ENCODE results near the gene SPATC1L. TPM values are rescaled to one million over a fixed set of nuclear protein-coding genes. Genes with fewer than 3 reads are reported as not detected.

SPATC1L gene
- total RNA-seq, 1 experiment from 2014 or later, result 36.0 TPM

DNA sequence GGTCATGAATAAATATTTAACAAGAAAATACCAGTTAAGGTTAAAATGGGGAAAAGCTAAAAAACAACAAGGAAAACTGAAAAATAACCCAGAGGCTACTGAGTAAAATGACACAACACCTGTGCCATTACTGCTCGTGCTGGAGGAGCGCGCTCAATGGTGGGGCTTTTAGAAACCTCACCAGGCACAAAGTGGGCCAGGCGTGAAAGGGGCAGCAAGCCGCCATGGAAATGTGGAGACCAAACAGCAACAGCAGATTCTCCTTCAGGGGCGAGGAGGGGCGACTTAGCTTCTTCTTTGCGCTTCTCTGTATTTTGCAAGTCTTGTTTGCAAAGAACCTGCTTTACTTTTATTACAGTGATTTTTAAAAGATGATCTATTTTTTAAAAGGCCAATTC, 18.9 kb upstream of the SPATC1L start:
- Histone ChIP-seq H2BK12ac (ENCODE audit: insufficient read length, low read depth, low read length) (no peak overlapping the region), H2BK15ac (ENCODE audit: low read depth, low read length) (no peak overlapping the region), H2AK5ac (ENCODE audit: insufficient read length, low read length) (no peak overlapping the region), H3K23me2 (ENCODE audit: insufficient read length, low read depth, low read length, poor library complexity, severe bottlenecking) (no peaks in the 10 kb centered on the region), H3K9ac (ENCODE audit: extremely low read depth, insufficient read length, low read length) (no peak overlapping the region), H3K9me3 (ENCODE audit: control insufficient read depth, low read depth, low read length) (no peaks in the 10 kb centered on the region), H4K8ac (replicated peaks; ENCODE audit: insufficient read length, low read depth, low read length) (no peak overlapping the region), H3K4me2 (ENCODE audit: insufficient read depth, insufficient read length, low read length) (no peak overlapping the region), H3K4ac (ENCODE audit: low read depth, low read length) (no peak overlapping the region), H3K79me2 (ENCODE audit: insufficient read depth, low read length) (no peaks in the 10 kb centered on the region), H2BK5ac (ENCODE audit: insufficient read length, low read length) (no peak overlapping the region), H2BK120ac (ENCODE audit: low read depth, low read length, poor library complexity, severe bottlenecking) (no peak overlapping the region), H4K20me1 (ENCODE audit: control insufficient read depth, insufficient read depth, insufficient read length) (no peaks in the 10 kb centered on the region), H3K18ac (ENCODE audit: insufficient read length, low read depth, low read length) (no peak overlapping the region), H4K91ac (ENCODE audit: insufficient read length, low read depth, low read length) (no peak overlapping the region), H3K27me3 (ENCODE audit: insufficient read depth, low read length) (no peaks in the 10 kb centered on the region), H3K27ac (ENCODE audit: insufficient read length, low read depth, low read length) (no peak overlapping the region), H3T11ph (ENCODE audit: low read length) (no peak overlapping the region), H2AFZ (ENCODE audit: low read length) (no peak overlapping the region), H3K23ac (ENCODE audit: insufficient read length, low read depth, low read length) (no peak overlapping the region), H4K5ac (ENCODE audit: insufficient read length, low read depth, low read length) (no peak overlapping the region), H3K79me1 (ENCODE audit: insufficient read depth, low read depth, low read length, poor library complexity, severe bottlenecking) (no peaks in the 10 kb centered on the region), H3K56ac (ENCODE audit: insufficient read length, low read depth, low read length) (no peak overlapping the region), H3K4me1 (ENCODE audit: insufficient read depth, low read length) (no peaks in the 10 kb centered on the region), H3K14ac (ENCODE audit: insufficient read depth, low read length) (no peak overlapping the region), H2BK20ac (ENCODE audit: low read depth, low read length, poor library complexity, severe bottlenecking) (no peak overlapping the region)
- DNase-seq, result no peak
- H3K9me3 Mint-ChIP-seq, result no peaks in the 10 kb centered on the region
- H3K27me3 Mint-ChIP-seq (ENCODE audit: low read depth), result no peaks in the 10 kb centered on the region
- H3K36me3 Mint-ChIP-seq (ENCODE audit: insufficient read depth in 1 of 3, low read depth in 3 of 3), result peaks cover 52 to 77% (median 72%) of the 10 kb centered on the region in 3 experiments
- no CpG with 5 or more reads among the region's 8 CpGs for WGBS (ENCODE audit: extremely low coverage, insufficient read length, low lambda C conversion rate)
- H3K4me3 Mint-ChIP-seq, result no peak overlapping the region
- peak overlapping the region; percentile 65 to 90 (median 87); a peak in 5 of 7 replicates for H3K27ac Mint-ChIP-seq
- peaks cover 6 to 9% of the 10 kb centered on the region in 2 experiments; a peak in 3 of 4 replicates for H3K4me1 Mint-ChIP-seq
- TF ChIP-seq, protein P1, sequence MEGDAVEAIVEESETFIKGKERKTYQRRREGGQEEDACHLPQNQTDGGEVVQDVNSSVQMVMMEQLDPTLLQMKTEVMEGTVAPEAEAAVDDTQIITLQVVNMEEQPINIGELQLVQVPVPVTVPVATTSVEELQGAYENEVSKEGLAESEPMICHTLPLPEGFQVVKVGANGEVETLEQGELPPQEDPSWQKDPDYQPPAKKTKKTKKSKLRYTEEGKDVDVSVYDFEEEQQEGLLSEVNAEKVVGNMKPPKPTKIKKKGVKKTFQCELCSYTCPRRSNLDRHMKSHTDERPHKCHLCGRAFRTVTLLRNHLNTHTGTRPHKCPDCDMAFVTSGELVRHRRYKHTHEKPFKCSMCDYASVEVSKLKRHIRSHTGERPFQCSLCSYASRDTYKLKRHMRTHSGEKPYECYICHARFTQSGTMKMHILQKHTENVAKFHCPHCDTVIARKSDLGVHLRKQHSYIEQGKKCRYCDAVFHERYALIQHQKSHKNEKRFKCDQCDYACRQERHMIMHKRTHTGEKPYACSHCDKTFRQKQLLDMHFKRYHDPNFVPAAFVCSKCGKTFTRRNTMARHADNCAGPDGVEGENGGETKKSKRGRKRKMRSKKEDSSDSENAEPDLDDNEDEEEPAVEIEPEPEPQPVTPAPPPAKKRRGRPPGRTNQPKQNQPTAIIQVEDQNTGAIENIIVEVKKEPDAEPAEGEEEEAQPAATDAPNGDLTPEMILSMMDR (conservative IDR thresholded peaks at IDR 0.05), result no peak

Measured in H9 (cell line).